ENCODE results near the gene YEATS2. TPM values are rescaled to one million over a fixed set of nuclear protein-coding genes. Genes with fewer than 3 reads are reported as not detected.

The YEATS2 gene
- total and polyA plus RNA-seq, 2 donors (not counting 3 experiments of a cell fraction or from before 2014, with no cell fraction given) = 30.2 to 59.9 TPM

GRCh38 chr3:183816681-183817510 is 119.3 kb downstream of the YEATS2 start:
- CTCF ChIA-PET = no interaction called here
- POLR2A ChIA-PET = no interaction called here
- Histone ChIP-seq H4K20me1 (replicated peaks; ENCODE audit: control insufficient read depth, extremely low read depth, insufficient read depth, low read length) (no peaks in the 10 kb centered on the region), H2AFZ (ENCODE audit: low read depth, low read length) (no peak overlapping the region), H3K9ac (replicated peaks; ENCODE audit: extremely low read depth, insufficient read depth, low read length) (no peak overlapping the region), H3K27me3 (ENCODE audit: control insufficient read depth in 2 of 2, insufficient read depth in 2 of 2, low read length in 2 of 2) (no peaks in the 10 kb centered on the region), H3K79me2 (ENCODE audit: control insufficient read depth, insufficient read depth, low read length) (no peaks in the 10 kb centered on the region), H3K27ac (ENCODE audit: insufficient read depth, low read depth, low read length) (no peak overlapping the region), H3K4me1 (ENCODE audit: control insufficient read depth, extremely low read depth, insufficient read depth, low read length) (no peaks in the 10 kb centered on the region), H3K36me3 (ENCODE audit: control insufficient read depth in 2 of 2, extremely low read depth in 1 of 2, insufficient read depth in 2 of 2, low read length in 2 of 2) (peaks cover 2 to 3% of the 10 kb centered on the region in 2 experiments), H3K9me3 (replicated peaks; ENCODE audit: control insufficient read depth, insufficient read depth, low read length) (no peaks in the 10 kb centered on the region), H3K4me3 (replicated peaks in 1 of 3; ENCODE audit: insufficient read depth in 1 of 3, low read depth in 1 of 3, low read length in 3 of 3) (no peak overlapping the region), H3K4me2 (ENCODE audit: insufficient read depth, low read length) (no peak overlapping the region), H3K9me1 (replicated peaks; ENCODE audit: control insufficient read depth, extremely low read depth, insufficient read depth, low read length) (no peaks in the 10 kb centered on the region)
- dilution Hi-C loops (cut with MboI; ENCODE audit: extremely low pct_ligation_motif_present, low sequenced_read_pairs) (no loop called here), intact Hi-C loops (cut with micrococcal nuclease) (no loop called here)
- BruUV-seq (replicated peaks) = no TSS peak
- no peak for TF ChIP-seq MYC (IDR thresholded peaks at IDR 0.05; ENCODE audit: low read depth, low read length)
- TF ChIP-seq POLR2AphosphoS5 (IDR thresholded peaks at IDR 0.05; ENCODE audit: insufficient read depth, low read depth, low read length) = no peak
- TF ChIP-seq GATA2 (IDR thresholded peaks at IDR 0.05; ENCODE audit: insufficient read depth, insufficient read length, low read depth, low read length) = no peak
- TF ChIP-seq MAX (IDR thresholded peaks at IDR 0.05; ENCODE audit: insufficient read depth, insufficient read length) = no peak
- DNase-seq (ENCODE audit: low read depth, low spot score) = no peak
- FAIRE-seq = no peak

- H3K9me1 ChIP-seq (replicated peaks; ENCODE audit: control insufficient read depth, extremely low read depth, insufficient read depth, low read length) = no peaks in the 10 kb centered on the region
- dilution Hi-C loops (cut with MboI; ENCODE audit: extremely low pct_ligation_motif_present, low sequenced_read_pairs) (no loop called here), intact Hi-C loops (cut with micrococcal nuclease) (no loop called here)
- no peak overlapping the region for H3K9ac ChIP-seq (replicated peaks; ENCODE audit: extremely low read depth, insufficient read depth, low read length)
- ChIA-PET POLR2A (no interaction called here), CTCF (no interaction called here)
- no peak overlapping the region for H3K4me2 ChIP-seq (ENCODE audit: insufficient read depth, low read length)
- no peak for DNase-seq (ENCODE audit: low read depth, low spot score)
- H2AFZ ChIP-seq (ENCODE audit: low read depth, low read length) = no peak overlapping the region
- peaks cover 2 to 3% of the 10 kb centered on the region in 2 experiments for H3K36me3 ChIP-seq (ENCODE audit: control insufficient read depth in 2 of 2, extremely low read depth in 1 of 2, insufficient read depth in 2 of 2, low read length in 2 of 2)
- no peaks in the 10 kb centered on the region for H3K79me2 ChIP-seq (ENCODE audit: control insufficient read depth, insufficient read depth, low read length)
- TF ChIP-seq MYC (IDR thresholded peaks at IDR 0.05; ENCODE audit: low read depth, low read length) (no peak), POLR2A (IDR thresholded peaks at IDR 0.05; ENCODE audit: low read depth, low read length) (no peak), MAX (IDR thresholded peaks at IDR 0.05; ENCODE audit: insufficient read depth, insufficient read length) (no peak), CTCF (IDR thresholded peaks at IDR 0.05; ENCODE audit: extremely low read depth in 1 of 2, insufficient read depth in 1 of 2, low read depth in 1 of 2, low read length in 2 of 2) (no peak), FOS (IDR thresholded peaks at IDR 0.05; ENCODE audit: borderline replicate concordance, insufficient read depth, low read length) (no peak), EZH2 (IDR thresholded peaks at IDR 0.05; ENCODE audit: borderline replicate concordance, low read depth, low read length, severe bottlenecking) (no peak), GATA2 (IDR thresholded peaks at IDR 0.05; ENCODE audit: insufficient read depth, insufficient read length, low read depth, low read length) (no peak), POLR2AphosphoS5 (IDR thresholded peaks at IDR 0.05; ENCODE audit: insufficient read depth, low read depth, low read length) (no peak), JUN (IDR thresholded peaks at IDR 0.05; ENCODE audit: borderline replicate concordance, insufficient read depth, insufficient read length, low read depth) (no peak)
- no peaks in the 10 kb centered on the region for H4K20me1 ChIP-seq (replicated peaks; ENCODE audit: control insufficient read depth, extremely low read depth, insufficient read depth, low read length)
- no peak overlapping the region for H3K4me3 ChIP-seq (replicated peaks in 1 of 3; ENCODE audit: insufficient read depth in 1 of 3, low read depth in 1 of 3, low read length in 3 of 3)
- no TSS peak for BruUV-seq (replicated peaks)
- H3K27ac ChIP-seq (ENCODE audit: insufficient read depth, low read depth, low read length) = no peak overlapping the region
- FAIRE-seq = no peak
- H3K4me1 ChIP-seq (ENCODE audit: control insufficient read depth, extremely low read depth, insufficient read depth, low read length) = no peaks in the 10 kb centered on the region
- H3K27me3 ChIP-seq (ENCODE audit: control insufficient read depth in 2 of 2, insufficient read depth in 2 of 2, low read length in 2 of 2) = no peaks in the 10 kb centered on the region
- H3K9me3 ChIP-seq (replicated peaks; ENCODE audit: control insufficient read depth, insufficient read depth, low read length) = no peaks in the 10 kb centered on the region
Measured at GRCh38 chr3:183817639-183818038, 120.0 kb downstream of the YEATS2 start.
